GM12892 (cell line): ENCODE results near the gene DOCK10.

Source experiments
- POLR2A ChIP-seq: IDR thresholded peaks from 2 replicates; pipeline ENCODE4 v1.6.1; 2011; ENCODE audit warnings: low read depth, low read length, control low read depth
- TAF1 ChIP-seq: IDR thresholded peaks from 2 replicates; pipeline ENCODE4 v1.6.1; 2011; ENCODE audit warnings: low read depth, mild to moderate bottlenecking, control low read depth, low read length, borderline replicate concordance

DNA sequence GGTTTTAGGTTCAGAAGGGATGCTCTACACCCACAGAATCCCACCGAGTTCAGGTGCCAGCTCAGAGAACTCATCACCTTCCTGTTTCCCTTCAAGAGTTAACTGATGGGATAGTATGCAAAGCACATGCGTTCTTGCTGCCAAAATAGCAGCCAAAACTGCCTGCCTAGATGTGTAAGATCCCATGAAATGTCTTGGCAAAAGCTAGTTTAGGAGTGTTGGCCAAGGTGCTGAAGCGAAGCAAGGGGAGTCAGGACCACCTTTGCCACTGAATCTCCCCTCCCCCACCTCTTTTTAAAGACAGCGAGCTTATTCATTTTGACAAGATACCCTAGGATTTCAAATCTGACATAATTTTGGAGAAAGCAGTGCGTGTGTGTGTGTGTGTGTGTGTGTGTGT is 2.1 kb downstream of the DOCK10 start:
- no peak for TF ChIP-seq POLR2A
- TF ChIP-seq TAF1: no peak
